Erythroblast (primary cell): Measurements from ENCODE around the gene FAM110D.

ENCODE experiments used
- GATA1 ChIP-seq: IDR thresholded peaks from 2 replicates; pipeline ENCODE4 v1.6.1; 2011; ENCODE audit warnings: low read depth, mild to moderate bottlenecking, control low read depth, low read length, moderate library complexity
- POLR2A ChIP-seq: IDR thresholded peaks from 2 replicates; pipeline ENCODE4 v1.6.1; 2011; ENCODE audit warnings: mild to moderate bottlenecking, low read length

- TF ChIP-seq POLR2A (no peak), GATA1 (no peak)
Observed at GRCh38 chr1:26164861-26165842, 6.3 kb downstream of the FAM110D start.
